ENCODE results near the gene ZYX. TPM values are rescaled to one million over a fixed set of nuclear protein-coding genes. Genes with fewer than 3 reads are reported as not detected.
"Not testable (repeated sequence)": the region's sequence is repeated elsewhere in the genome, so short reads cannot be mapped to it uniquely, and the experiment has no call there.

Gene ZYX
- polyA plus RNA-seq, 3 donors = 76.3 to 107 (median 102) TPM

- not testable (repeated sequence) for DNase-seq
These were observed 34.1 kb downstream of the ZYX start for GRCh38 chr7:143415209-143415608.

- no peak for DNase-seq
These were observed 34.7 kb downstream of the ZYX start for GRCh38 chr7:143415742-143416397.

- DNase-seq = no peak
These were observed 35.5 kb downstream of the ZYX start for GRCh38 chr7:143416565-143417149.

GRCh38 chr7:143417734-143418383 is 36.7 kb downstream of the ZYX start:
- DNase-seq = no peak

- no peak for DNase-seq
These were observed 37.7 kb downstream of the ZYX start for GRCh38 chr7:143418681-143419458.

GRCh38 chr7:143419880-143420279 is 38.7 kb downstream of the ZYX start:
- no peak for DNase-seq

- not testable (repeated sequence) for DNase-seq
These were observed 39.5 kb downstream of the ZYX start for GRCh38 chr7:143420624-143421023.

- no peak for DNase-seq
These were observed 40.9 kb downstream of the ZYX start for GRCh38 chr7:143422033-143422432.

GRCh38 chr7:143424476-143424875 is 43.3 kb downstream of the ZYX start:
- not testable (repeated sequence) for DNase-seq

GRCh38 chr7:143426479-143427142 is 45.5 kb downstream of the ZYX start:
- no peak for DNase-seq

GRCh38 chr7:143429770-143430698 is 48.9 kb downstream of the ZYX start:
- DNase-seq = no peak

- no peak for DNase-seq
These were observed 50.0 kb downstream of the ZYX start for GRCh38 chr7:143431109-143431508.

- no peak for DNase-seq
These were observed 52.6 kb downstream of the ZYX start for GRCh38 chr7:143433759-143434158.

GRCh38 chr7:143434660-143435059 is 53.5 kb downstream of the ZYX start:
- DNase-seq = no peak

GRCh38 chr7:143435266-143435665 is 54.1 kb downstream of the ZYX start:
- no peak for DNase-seq

- DNase-seq = no peak
These were observed 55.3 kb downstream of the ZYX start for GRCh38 chr7:143436325-143436946.

- no peak for DNase-seq
These were observed 56.4 kb downstream of the ZYX start for GRCh38 chr7:143437578-143437977.

- no peak for DNase-seq
These were observed 58.7 kb downstream of the ZYX start for GRCh38 chr7:143439866-143440265.

Data from renal pelvis (tissue), 4 donors.